SK-N-SH (cell line): Measurements from ENCODE around the gene MBD3. TPM values are rescaled to one million over a fixed set of nuclear protein-coding genes. Genes with fewer than 3 reads are reported as not detected.

Experiments
- CTCF ChIA-PET: fragments of 300-600, 350-600 bp; formaldehyde crosslinking; extraction: SDS; loops from one replicate; lab custom pipeline; 2021; lab: Yijun Ruan, JAX
- POLR2A ChIA-PET: fragments of 350-600 bp; sonication (Branson Sonifier 250); formaldehyde crosslinking; extraction: SDS; loops from one replicate; lab custom pipeline; 2020; ENCODE audit warnings: antibody characterized with exemption, inconsistent platforms; lab: Yijun Ruan, JAX
- DNase-seq: peaks from one replicate; pipeline ENCODE4 v3.0.0; 2012
- H2AFZ ChIP-seq: fragments of 200-600 bp; sonication (generic); 2 replicates; pipeline ENCODE4 v1.8.1; 2016; ENCODE audit warnings: antibody characterized with exemption, mild to moderate bottlenecking, low read depth
- H3F3A ChIP-seq: fragments of 200-600 bp; sonication (generic); replicated peaks from 2 replicates; pipeline ENCODE3; 2016; ENCODE audit warnings: antibody characterized with exemption, mild to moderate bottlenecking; ENCODE audit not compliant: insufficient read depth
- H3K27ac ChIP-seq, 2 experiments: fragments of 200-500 bp in 1 of 2; fragments of 200-600 bp in 1 of 2; sonication (Bioruptor generic) in 1 of 2; sonication (generic), shearing (Covaris generic) in 1 of 2; 2 replicates each; pipeline versions ENCODE4 v1.5.1 to v1.6.1; 2014 to 2016; ENCODE audit warnings: low read depth in 2 of 2, inconsistent platforms in 1 of 2, low read length in 1 of 2, mild to moderate bottlenecking in 1 of 2, mixed read lengths in 1 of 2
- H3K27me3 ChIP-seq: fragments of 200-600 bp; sonication (generic), shearing (Covaris generic); 2 replicates; pipeline ENCODE4 v1.6.1; 2016; ENCODE audit warnings: mixed run types; ENCODE audit not compliant: insufficient read depth
- H3K36me3 ChIP-seq, 2 experiments: fragments of 200-500 bp in 1 of 2; fragments of 200-600 bp in 1 of 2; sonication (Bioruptor generic) in 1 of 2; sonication (generic) in 1 of 2; replicated peaks in 1 of 2; 2 replicates each; pipeline versions ENCODE3 to v1.5.1; 2014 to 2016; ENCODE audit warnings: low read length in 1 of 2, mild to moderate bottlenecking in 1 of 2; ENCODE audit not compliant: insufficient read depth in 2 of 2, control insufficient read depth in 1 of 2
- H3K4me1 ChIP-seq, 2 experiments: fragments of 200-500 bp in 1 of 2; fragments of 200-600 bp in 1 of 2; sonication (Bioruptor generic) in 1 of 2; sonication (generic), shearing (Covaris generic) in 1 of 2; 2 replicates each; pipeline versions ENCODE4 v1.5.1 to v1.6.1; 2014 to 2016; ENCODE audit warnings: low read depth in 1 of 2, low read length in 1 of 2, mixed run types in 1 of 2; ENCODE audit not compliant: insufficient read depth in 2 of 2, control insufficient read depth in 1 of 2
- H3K4me2 ChIP-seq: fragments of 200-600 bp; sonication (generic), shearing (Covaris generic); 2 replicates; pipeline ENCODE4 v1.6.1; 2017; ENCODE audit warnings: mixed run types
- H3K4me3 ChIP-seq, 2 experiments: fragments of 200-500 bp in 1 of 2; fragments of 200-600 bp in 1 of 2; sonication (Bioruptor generic) in 1 of 2; sonication (generic), shearing (Covaris generic) in 1 of 2; 2 replicates each; pipeline versions ENCODE4 v1.5.1 to v1.8.1; 2014 to 2016; ENCODE audit warnings: low read depth in 2 of 2, inconsistent platforms in 1 of 2, low read length in 1 of 2, mild to moderate bottlenecking in 1 of 2, mixed read lengths in 1 of 2, moderate library complexity in 1 of 2
- H3K79me2 ChIP-seq: fragments of 200-600 bp; sonication (generic); 2 replicates; pipeline ENCODE4 v1.8.1; 2017; ENCODE audit warnings: mild to moderate bottlenecking; ENCODE audit not compliant: insufficient read depth
- H3K9ac ChIP-seq: fragments of 200-600 bp; sonication (generic); 2 replicates; pipeline ENCODE4 v1.6.1; 2017; ENCODE audit warnings: mixed run types
- H3K9me2 ChIP-seq: fragments of 200-600 bp; sonication (generic); 2 replicates; pipeline ENCODE4 v1.6.1; 2017; ENCODE audit warnings: mixed run types
- H3K9me3 ChIP-seq: fragments of 200-600 bp; sonication (generic); 2 replicates; pipeline ENCODE4 v1.6.1; 2017; ENCODE audit warnings: mixed run types, mild to moderate bottlenecking, moderate library complexity
- H4K20me1 ChIP-seq: fragments of 200-600 bp; sonication (generic); 2 replicates; pipeline ENCODE4 v1.6.1; 2017; ENCODE audit warnings: mild to moderate bottlenecking, mixed run types; ENCODE audit not compliant: insufficient read depth
- CHD2 ChIP-seq: fragments of 150-350 bp; IDR thresholded peaks from 2 replicates; pipeline ENCODE4 v1.6.1; 2018; ENCODE audit warnings: low read length; ENCODE audit not compliant: partially characterized antibody
- ELF1 ChIP-seq: IDR thresholded peaks from 2 replicates; pipeline ENCODE4 v1.4.0; 2012
- EP300 ChIP-seq, 2 experiments: IDR thresholded peaks; 2 replicates each; pipeline versions ENCODE4 v1.4.0 to v1.6.1; 2012; ENCODE audit warnings: borderline replicate concordance in 1 of 2, low read depth in 1 of 2, low read length in 1 of 2
- FOXJ3 ChIP-seq: sonication (generic); formaldehyde crosslinking; IDR thresholded peaks from 2 replicates; pipeline ENCODE4 v1.5.1; 2020; ENCODE audit warnings: mild to moderate bottlenecking, missing genetic modification reagents
- FOXM1 ChIP-seq: IDR thresholded peaks from 2 replicates; pipeline ENCODE4 v1.4.0; 2012; ENCODE audit warnings: low read depth, mild to moderate bottlenecking
- JUND ChIP-seq: IDR thresholded peaks from 2 replicates; pipeline ENCODE4 v1.4.0; 2012
- NRF1 ChIP-seq: IDR thresholded peaks from 2 replicates; pipeline ENCODE4 v1.6.1; 2012; ENCODE audit warnings: low read depth, mild to moderate bottlenecking, low read length
- RCOR1 ChIP-seq: fragments of 150-350 bp; IDR thresholded peaks from 2 replicates; pipeline ENCODE4 v1.6.1; 2017; ENCODE audit warnings: antibody characterized with exemption, low read length
- TEAD4 ChIP-seq: IDR thresholded peaks from 2 replicates; pipeline ENCODE4 v1.4.0; 2012; ENCODE audit warnings: mild to moderate bottlenecking, borderline replicate concordance; ENCODE audit not compliant: insufficient read depth
- WGBS: methylation state at CpG from one replicate; pipeline ENCODE4 v1.1.6; 2017; ENCODE audit warnings: low lambda C conversion rate; 5-methylcytosine and 5-hydroxymethylcytosine counted together
- polyA plus RNA-seq, 3 experiments: library from polyadenylated mRNA; depleted of rRNA; stranded (reverse); fragments of >200 nt; gene quantifications; 2 replicates each; pipeline ENCODE4 v1.2.3, GENCODE V29; 2012
- TF ChIP-seq, protein P1 (sequence below): IDR thresholded peaks from 2 replicates; pipeline ENCODE4; 2012
- TF ChIP-seq, protein P2 (sequence below): fragments of 150-350 bp; IDR thresholded peaks from 2 replicates; pipeline ENCODE4 v1.6.1; 2017; ENCODE audit warnings: antibody characterized with exemption, low read length, low read depth, borderline replicate concordance
- TF ChIP-seq, protein P3 (sequence below): IDR thresholded peaks from 2 replicates; pipeline ENCODE4 v1.4.0; 2012; ENCODE audit warnings: low read depth, borderline replicate concordance
- TF ChIP-seq, protein P4 (sequence below): fragments of 200-600 bp; sonication (generic); IDR thresholded peaks from 2 replicates; pipeline ENCODE4 v1.6.1; 2017; ENCODE audit warnings: antibody characterized with exemption, mild to moderate bottlenecking, moderate library complexity
- TF ChIP-seq, protein P5 (sequence below): IDR thresholded peaks from 2 replicates; pipeline ENCODE4 v1.4.0; 2012; ENCODE audit warnings: low read depth
- TF ChIP-seq, protein P6 (sequence below): IDR thresholded peaks from 2 replicates; pipeline ENCODE4 v1.6.1; 2012; ENCODE audit warnings: mild to moderate bottlenecking, low read depth, low read length, moderate library complexity

The MBD3 gene
- polyA plus RNA-seq, 1 of the 3 experiments (the other 2 are of a cell fraction): 96.5 TPM

DNA sequence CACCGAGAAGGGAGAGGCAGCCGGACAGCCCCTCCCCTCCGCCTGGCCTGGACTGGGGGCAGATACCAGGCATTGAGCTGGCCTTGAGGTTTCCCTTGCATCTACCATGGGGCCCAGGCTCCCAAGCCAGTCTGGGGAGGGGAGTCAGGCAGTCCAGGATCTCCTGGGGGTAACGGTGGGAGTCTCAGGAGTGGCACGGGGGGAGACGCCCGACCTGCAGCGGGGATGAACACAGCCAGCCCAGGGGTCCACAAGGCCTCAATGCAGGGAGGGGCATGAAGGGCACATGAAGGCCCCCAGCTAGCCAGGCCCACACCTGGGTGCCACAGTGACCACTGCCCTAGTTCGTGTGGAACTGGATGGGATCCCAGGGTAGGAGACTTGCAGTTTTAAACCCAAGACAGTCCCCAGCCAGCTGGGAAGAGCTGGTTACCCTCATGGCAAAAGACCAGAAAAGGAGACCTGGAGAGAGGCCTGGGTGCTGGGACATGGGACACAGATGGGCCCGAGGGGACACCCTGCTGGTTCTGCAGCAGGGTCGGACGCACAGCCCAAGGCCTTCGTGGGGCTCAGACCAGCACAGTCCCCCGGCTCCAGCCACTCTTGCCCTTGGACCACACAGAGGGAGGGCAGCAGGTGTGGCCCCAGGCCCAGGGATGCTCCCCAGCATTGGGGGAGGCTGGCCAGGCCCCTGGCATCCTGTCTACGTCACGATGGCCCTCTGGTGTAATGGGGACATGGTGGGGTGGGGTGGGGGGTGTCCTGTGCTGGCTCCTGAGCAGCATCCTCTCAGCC lies 17.2 kb upstream of the MBD3 start (continued):
- TF ChIP-seq, protein P1, sequence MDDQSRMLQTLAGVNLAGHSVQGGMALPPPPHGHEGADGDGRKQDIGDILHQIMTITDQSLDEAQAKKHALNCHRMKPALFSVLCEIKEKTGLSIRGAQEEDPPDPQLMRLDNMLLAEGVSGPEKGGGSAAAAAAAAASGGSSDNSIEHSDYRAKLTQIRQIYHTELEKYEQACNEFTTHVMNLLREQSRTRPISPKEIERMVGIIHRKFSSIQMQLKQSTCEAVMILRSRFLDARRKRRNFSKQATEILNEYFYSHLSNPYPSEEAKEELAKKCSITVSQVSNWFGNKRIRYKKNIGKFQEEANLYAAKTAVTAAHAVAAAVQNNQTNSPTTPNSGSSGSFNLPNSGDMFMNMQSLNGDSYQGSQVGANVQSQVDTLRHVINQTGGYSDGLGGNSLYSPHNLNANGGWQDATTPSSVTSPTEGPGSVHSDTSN: no peak
- TF ChIP-seq RCOR1 (no peak), TEAD4 (no peak), CHD2 (no peak), NRF1 (no peak), JUND (no peak), ELF1 (no peak), FOXM1 (no peak)
- TF ChIP-seq, all 33 proteins: peak for 0

DNA sequence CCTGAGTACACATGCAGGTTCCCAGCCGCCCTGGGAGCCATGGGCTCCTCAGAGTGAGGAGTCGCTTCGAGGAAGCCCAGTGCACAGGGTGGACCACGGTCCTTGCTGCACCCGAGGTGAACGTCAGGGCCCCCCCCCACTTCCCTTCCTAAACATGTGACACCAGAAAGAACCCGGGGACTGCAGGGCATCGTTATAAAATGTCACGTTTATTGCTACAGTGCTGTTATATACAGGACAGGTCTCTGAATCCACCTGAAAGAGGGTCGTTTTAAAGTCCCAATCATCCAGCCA lies 16.4 kb upstream of the MBD3 start:
- TF ChIP-seq, protein P2, sequence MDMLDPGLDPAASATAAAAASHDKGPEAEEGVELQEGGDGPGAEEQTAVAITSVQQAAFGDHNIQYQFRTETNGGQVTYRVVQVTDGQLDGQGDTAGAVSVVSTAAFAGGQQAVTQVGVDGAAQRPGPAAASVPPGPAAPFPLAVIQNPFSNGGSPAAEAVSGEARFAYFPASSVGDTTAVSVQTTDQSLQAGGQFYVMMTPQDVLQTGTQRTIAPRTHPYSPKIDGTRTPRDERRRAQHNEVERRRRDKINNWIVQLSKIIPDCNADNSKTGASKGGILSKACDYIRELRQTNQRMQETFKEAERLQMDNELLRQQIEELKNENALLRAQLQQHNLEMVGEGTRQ: no peak
- TF ChIP-seq FOXM1 (no peak), JUND (no peak), FOXJ3 (no peak), RCOR1 (no peak), EP300 (IDR thresholded peaks at IDR 0.05; ENCODE audit: borderline replicate concordance in 1 of 2, low read depth in 1 of 2, low read length in 1 of 2) (no peak), CHD2 (no peak), NRF1 (no peak)
- TF ChIP-seq, protein P3, sequence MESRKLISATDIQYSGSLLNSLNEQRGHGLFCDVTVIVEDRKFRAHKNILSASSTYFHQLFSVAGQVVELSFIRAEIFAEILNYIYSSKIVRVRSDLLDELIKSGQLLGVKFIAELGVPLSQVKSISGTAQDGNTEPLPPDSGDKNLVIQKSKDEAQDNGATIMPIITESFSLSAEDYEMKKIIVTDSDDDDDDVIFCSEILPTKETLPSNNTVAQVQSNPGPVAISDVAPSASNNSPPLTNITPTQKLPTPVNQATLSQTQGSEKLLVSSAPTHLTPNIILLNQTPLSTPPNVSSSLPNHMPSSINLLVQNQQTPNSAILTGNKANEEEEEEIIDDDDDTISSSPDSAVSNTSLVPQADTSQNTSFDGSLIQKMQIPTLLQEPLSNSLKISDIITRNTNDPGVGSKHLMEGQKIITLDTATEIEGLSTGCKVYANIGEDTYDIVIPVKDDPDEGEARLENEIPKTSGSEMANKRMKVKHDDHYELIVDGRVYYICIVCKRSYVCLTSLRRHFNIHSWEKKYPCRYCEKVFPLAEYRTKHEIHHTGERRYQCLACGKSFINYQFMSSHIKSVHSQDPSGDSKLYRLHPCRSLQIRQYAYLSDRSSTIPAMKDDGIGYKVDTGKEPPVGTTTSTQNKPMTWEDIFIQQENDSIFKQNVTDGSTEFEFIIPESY: no peak
- TF ChIP-seq, protein P1: no peak
- TF ChIP-seq, protein P4, sequence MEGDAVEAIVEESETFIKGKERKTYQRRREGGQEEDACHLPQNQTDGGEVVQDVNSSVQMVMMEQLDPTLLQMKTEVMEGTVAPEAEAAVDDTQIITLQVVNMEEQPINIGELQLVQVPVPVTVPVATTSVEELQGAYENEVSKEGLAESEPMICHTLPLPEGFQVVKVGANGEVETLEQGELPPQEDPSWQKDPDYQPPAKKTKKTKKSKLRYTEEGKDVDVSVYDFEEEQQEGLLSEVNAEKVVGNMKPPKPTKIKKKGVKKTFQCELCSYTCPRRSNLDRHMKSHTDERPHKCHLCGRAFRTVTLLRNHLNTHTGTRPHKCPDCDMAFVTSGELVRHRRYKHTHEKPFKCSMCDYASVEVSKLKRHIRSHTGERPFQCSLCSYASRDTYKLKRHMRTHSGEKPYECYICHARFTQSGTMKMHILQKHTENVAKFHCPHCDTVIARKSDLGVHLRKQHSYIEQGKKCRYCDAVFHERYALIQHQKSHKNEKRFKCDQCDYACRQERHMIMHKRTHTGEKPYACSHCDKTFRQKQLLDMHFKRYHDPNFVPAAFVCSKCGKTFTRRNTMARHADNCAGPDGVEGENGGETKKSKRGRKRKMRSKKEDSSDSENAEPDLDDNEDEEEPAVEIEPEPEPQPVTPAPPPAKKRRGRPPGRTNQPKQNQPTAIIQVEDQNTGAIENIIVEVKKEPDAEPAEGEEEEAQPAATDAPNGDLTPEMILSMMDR: no peak
- TF ChIP-seq, protein P5, sequence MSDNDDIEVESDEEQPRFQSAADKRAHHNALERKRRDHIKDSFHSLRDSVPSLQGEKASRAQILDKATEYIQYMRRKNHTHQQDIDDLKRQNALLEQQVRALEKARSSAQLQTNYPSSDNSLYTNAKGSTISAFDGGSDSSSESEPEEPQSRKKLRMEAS: no peak
- TF ChIP-seq, protein P6, sequence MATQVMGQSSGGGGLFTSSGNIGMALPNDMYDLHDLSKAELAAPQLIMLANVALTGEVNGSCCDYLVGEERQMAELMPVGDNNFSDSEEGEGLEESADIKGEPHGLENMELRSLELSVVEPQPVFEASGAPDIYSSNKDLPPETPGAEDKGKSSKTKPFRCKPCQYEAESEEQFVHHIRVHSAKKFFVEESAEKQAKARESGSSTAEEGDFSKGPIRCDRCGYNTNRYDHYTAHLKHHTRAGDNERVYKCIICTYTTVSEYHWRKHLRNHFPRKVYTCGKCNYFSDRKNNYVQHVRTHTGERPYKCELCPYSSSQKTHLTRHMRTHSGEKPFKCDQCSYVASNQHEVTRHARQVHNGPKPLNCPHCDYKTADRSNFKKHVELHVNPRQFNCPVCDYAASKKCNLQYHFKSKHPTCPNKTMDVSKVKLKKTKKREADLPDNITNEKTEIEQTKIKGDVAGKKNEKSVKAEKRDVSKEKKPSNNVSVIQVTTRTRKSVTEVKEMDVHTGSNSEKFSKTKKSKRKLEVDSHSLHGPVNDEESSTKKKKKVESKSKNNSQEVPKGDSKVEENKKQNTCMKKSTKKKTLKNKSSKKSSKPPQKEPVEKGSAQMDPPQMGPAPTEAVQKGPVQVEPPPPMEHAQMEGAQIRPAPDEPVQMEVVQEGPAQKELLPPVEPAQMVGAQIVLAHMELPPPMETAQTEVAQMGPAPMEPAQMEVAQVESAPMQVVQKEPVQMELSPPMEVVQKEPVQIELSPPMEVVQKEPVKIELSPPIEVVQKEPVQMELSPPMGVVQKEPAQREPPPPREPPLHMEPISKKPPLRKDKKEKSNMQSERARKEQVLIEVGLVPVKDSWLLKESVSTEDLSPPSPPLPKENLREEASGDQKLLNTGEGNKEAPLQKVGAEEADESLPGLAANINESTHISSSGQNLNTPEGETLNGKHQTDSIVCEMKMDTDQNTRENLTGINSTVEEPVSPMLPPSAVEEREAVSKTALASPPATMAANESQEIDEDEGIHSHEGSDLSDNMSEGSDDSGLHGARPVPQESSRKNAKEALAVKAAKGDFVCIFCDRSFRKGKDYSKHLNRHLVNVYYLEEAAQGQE: no peak
- peaks cover 18% of the 10 kb centered on the region for H3F3A ChIP-seq
- no peak overlapping the region for H3K27ac ChIP-seq
- H3K9me2 ChIP-seq: no peaks in the 10 kb centered on the region
- no peak overlapping the region for H3K4me3 ChIP-seq
- no peaks in the 10 kb centered on the region for H3K9me3 ChIP-seq
- H3K4me1 ChIP-seq: peaks cover 5 to 8% of the 10 kb centered on the region in 2 experiments; a peak in 2 of 4 replicates
- no peaks in the 10 kb centered on the region for H4K20me1 ChIP-seq
- DNase-seq: no peak
- WGBS: 70% methylated on average over 10 of the region's 10 CpGs
- no peak overlapping the region for H2AFZ ChIP-seq
- ChIA-PET POLR2A (no interaction called here), CTCF (interaction anchor here (2.4 kb wide), 1 partner anchor 63 kb away, joined by 9 read pairs; no protein-coding TSS in a partner anchor)
- no peak overlapping the region for H3K4me2 ChIP-seq
- H3K79me2 ChIP-seq: peaks cover 12% of the 10 kb centered on the region
- H3K9ac ChIP-seq: no peak overlapping the region
- peaks cover 0 to 39% of the 10 kb centered on the region in 2 experiments for H3K36me3 ChIP-seq
- H3K27me3 ChIP-seq: no peaks in the 10 kb centered on the region
